ENCODE data around the gene SORCS1. TPM values are rescaled to one million over a fixed set of nuclear protein-coding genes. Genes with fewer than 3 reads are reported as not detected.

The SORCS1 gene
- total RNA-seq, 1 experiment from 2014 or later = 0.11 TPM

DNA sequence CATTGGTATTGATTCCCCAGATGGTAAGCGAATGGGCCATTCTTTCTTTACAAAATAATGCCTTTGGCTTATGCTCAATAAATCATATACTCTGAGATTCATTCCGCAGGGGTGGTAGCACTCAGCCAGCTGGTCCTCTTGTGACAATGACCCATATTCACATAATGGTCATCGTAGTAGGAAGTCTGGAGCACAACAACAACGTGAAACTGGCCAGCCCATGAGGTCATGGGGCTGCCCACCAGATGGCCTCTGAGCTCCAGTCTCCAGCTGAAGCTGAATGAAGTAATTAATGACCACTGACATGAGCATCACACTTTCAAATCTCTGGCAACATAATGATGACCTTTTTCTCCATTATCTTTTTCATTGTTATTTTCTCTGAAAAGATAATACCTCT lies 42.3 kb upstream of the SORCS1 start:
- TF ChIP-seq, protein P1, sequence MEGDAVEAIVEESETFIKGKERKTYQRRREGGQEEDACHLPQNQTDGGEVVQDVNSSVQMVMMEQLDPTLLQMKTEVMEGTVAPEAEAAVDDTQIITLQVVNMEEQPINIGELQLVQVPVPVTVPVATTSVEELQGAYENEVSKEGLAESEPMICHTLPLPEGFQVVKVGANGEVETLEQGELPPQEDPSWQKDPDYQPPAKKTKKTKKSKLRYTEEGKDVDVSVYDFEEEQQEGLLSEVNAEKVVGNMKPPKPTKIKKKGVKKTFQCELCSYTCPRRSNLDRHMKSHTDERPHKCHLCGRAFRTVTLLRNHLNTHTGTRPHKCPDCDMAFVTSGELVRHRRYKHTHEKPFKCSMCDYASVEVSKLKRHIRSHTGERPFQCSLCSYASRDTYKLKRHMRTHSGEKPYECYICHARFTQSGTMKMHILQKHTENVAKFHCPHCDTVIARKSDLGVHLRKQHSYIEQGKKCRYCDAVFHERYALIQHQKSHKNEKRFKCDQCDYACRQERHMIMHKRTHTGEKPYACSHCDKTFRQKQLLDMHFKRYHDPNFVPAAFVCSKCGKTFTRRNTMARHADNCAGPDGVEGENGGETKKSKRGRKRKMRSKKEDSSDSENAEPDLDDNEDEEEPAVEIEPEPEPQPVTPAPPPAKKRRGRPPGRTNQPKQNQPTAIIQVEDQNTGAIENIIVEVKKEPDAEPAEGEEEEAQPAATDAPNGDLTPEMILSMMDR (conservative IDR thresholded peaks at IDR 0.05; ENCODE audit: low read depth, low read length) = no peak
- TF ChIP-seq EZH2 (IDR thresholded peaks at IDR 0.05; ENCODE audit: low read length, unreplicated experiment) (no peak), EZH2phosphoT487 (IDR thresholded peaks at IDR 0.05; ENCODE audit: borderline replicate concordance, low read length) (no peak)
- no peak overlapping the region for H3K9ac ChIP-seq (ENCODE audit: low read length)
- H3K4me3 ChIP-seq (ENCODE audit: low read length) = no peak overlapping the region
- H3K4me2 ChIP-seq (ENCODE audit: low read length) = no peak overlapping the region
- DNase-seq (no peak), ATAC-seq (no peak)
- H3F3A ChIP-seq (ENCODE audit: low read length, unreplicated experiment) = no peaks in the 10 kb centered on the region
- H3K27me3 ChIP-seq (ENCODE audit: low read length) = no peaks in the 10 kb centered on the region
- ChIA-PET CTCF (no interaction called here), POLR2A (ENCODE audit: unreplicated experiment) (no interaction called here)
- intact Hi-C loops (cut with micrococcal nuclease) = no loop called here
- no peaks in the 10 kb centered on the region for H3K36me3 ChIP-seq (ENCODE audit: low read depth, low read length)
- H3K4me1 ChIP-seq (ENCODE audit: insufficient read depth, low read length) = no peaks in the 10 kb centered on the region
- no peak overlapping the region for H2AFZ ChIP-seq (ENCODE audit: low read length)
- no peaks in the 10 kb centered on the region for H3K9me3 ChIP-seq (ENCODE audit: low read length)
- H3K9me2 ChIP-seq (replicated peaks; ENCODE audit: low read length) = no peaks in the 10 kb centered on the region
- H4K20me1 ChIP-seq (ENCODE audit: low read length) = no peaks in the 10 kb centered on the region
- H3K79me2 ChIP-seq (ENCODE audit: low read length) = no peaks in the 10 kb centered on the region
- no TSS peak for BruUV-seq (replicated peaks)
- no peak overlapping the region for H3K27ac ChIP-seq (ENCODE audit: low read length)

- Histone ChIP-seq H3K4me2 (ENCODE audit: low read length) (no peak overlapping the region), H3K36me3 (ENCODE audit: low read depth, low read length) (no peaks in the 10 kb centered on the region), H3K27ac (ENCODE audit: low read length) (no peak overlapping the region), H3K9me3 (ENCODE audit: low read length) (no peaks in the 10 kb centered on the region), H3K9me2 (replicated peaks; ENCODE audit: low read length) (no peaks in the 10 kb centered on the region), H3K27me3 (ENCODE audit: low read length) (peaks cover 32% of the 10 kb centered on the region), H3K9ac (ENCODE audit: low read length) (no peak overlapping the region), H2AFZ (ENCODE audit: low read length) (no peak overlapping the region), H3K4me1 (ENCODE audit: insufficient read depth, low read length) (no peaks in the 10 kb centered on the region), H4K20me1 (ENCODE audit: low read length) (no peaks in the 10 kb centered on the region), H3K4me3 (ENCODE audit: low read length) (no peak overlapping the region), H3F3A (ENCODE audit: low read length, unreplicated experiment) (no peaks in the 10 kb centered on the region), H3K79me2 (ENCODE audit: low read length) (no peaks in the 10 kb centered on the region)
- DNase-seq = peak; percentile 2
- TF ChIP-seq, protein P1 (conservative IDR thresholded peaks at IDR 0.05; ENCODE audit: low read depth, low read length) = peak; percentile 23; the same call in 1 of the 2 replicates
- no peak for TF ChIP-seq EZH2 (IDR thresholded peaks at IDR 0.05; ENCODE audit: low read length, unreplicated experiment)
- TF ChIP-seq EZH2phosphoT487 (IDR thresholded peaks at IDR 0.05; ENCODE audit: borderline replicate concordance, low read length) = no peak
- intact Hi-C loops (cut with micrococcal nuclease) = no loop called here
- POLR2A ChIA-PET (ENCODE audit: unreplicated experiment) = no interaction called here
- no TSS peak for BruUV-seq (replicated peaks)
- CTCF ChIA-PET = no interaction called here
- no peak for ATAC-seq
Observed at GRCh38 chr10:107169516-107169915, 5.0 kb upstream of the SORCS1 start.

DNA sequence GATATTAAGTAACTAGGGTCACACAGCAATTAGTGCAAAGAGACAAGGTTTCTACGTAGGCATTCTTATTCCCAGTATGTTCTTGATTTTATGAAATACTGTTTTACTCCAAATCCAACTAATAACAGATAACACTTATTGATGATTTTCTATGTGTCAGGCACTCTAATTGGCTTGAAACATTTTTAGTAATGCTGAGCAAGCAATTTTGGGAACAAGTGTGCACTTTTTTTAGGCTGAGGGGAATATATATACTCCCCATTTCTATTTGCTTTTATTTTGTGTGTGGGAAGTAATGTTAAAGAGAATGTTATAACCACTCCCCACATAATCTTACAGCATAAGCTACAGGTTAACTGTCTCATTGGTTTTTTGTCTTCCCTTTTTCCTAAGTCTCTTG lies 4.2 kb upstream of the SORCS1 start:
- TF ChIP-seq EZH2phosphoT487 (IDR thresholded peaks at IDR 0.05; ENCODE audit: borderline replicate concordance, low read length) = no peak
- H3K4me1 ChIP-seq (ENCODE audit: insufficient read depth, low read length) = no peaks in the 10 kb centered on the region
- no peak overlapping the region for H2AFZ ChIP-seq (ENCODE audit: low read length)
- H3K79me2 ChIP-seq (ENCODE audit: low read length) = no peaks in the 10 kb centered on the region
- CTCF ChIA-PET = no interaction called here
- no peak overlapping the region for H3K9ac ChIP-seq (ENCODE audit: low read length)
- H3K36me3 ChIP-seq (ENCODE audit: low read depth, low read length) = no peaks in the 10 kb centered on the region
- no peak overlapping the region for H3K4me2 ChIP-seq (ENCODE audit: low read length)
- DNase-seq (no peak), ATAC-seq (no peak)
- no peak overlapping the region for H3K4me3 ChIP-seq (ENCODE audit: low read length)
- no peak overlapping the region for H3K27ac ChIP-seq (ENCODE audit: low read length)
- H3K9me2 ChIP-seq (replicated peaks; ENCODE audit: low read length) = no peaks in the 10 kb centered on the region
- H3K27me3 ChIP-seq (ENCODE audit: low read length) = peaks cover 30% of the 10 kb centered on the region
- POLR2A ChIA-PET (ENCODE audit: unreplicated experiment) = no interaction called here
- intact Hi-C loops (cut with micrococcal nuclease) = no loop called here
- no TSS peak for BruUV-seq (replicated peaks)
- no peaks in the 10 kb centered on the region for H3K9me3 ChIP-seq (ENCODE audit: low read length)
- no peaks in the 10 kb centered on the region for H4K20me1 ChIP-seq (ENCODE audit: low read length)
- no peaks in the 10 kb centered on the region for H3F3A ChIP-seq (ENCODE audit: low read length, unreplicated experiment)
